HG03439 (cell line): ENCODE data around the gene BTF3.
"Not testable (repeated sequence)": the region's sequence is repeated elsewhere in the genome, so short reads cannot be mapped to it uniquely, and the experiment has no call there.

Experiments
- ATAC-seq: cut with Tn5 transposase; IDR thresholded peaks from one replicate; pipeline ENCODE4 v1.9.1; 2021; ENCODE audit warnings: mild to moderate bottlenecking, moderate library complexity; ENCODE audit not compliant: unreplicated experiment

BTF3 gene

GRCh38 chr5:73485715-73486114, 12.5 kb upstream of the BTF3 start:
- no peak for ATAC-seq

GRCh38 chr5:73486119-73486899, 11.9 kb upstream of the BTF3 start:
- no peak for ATAC-seq

- not testable (repeated sequence) for ATAC-seq
These were observed 11.0 kb upstream of the BTF3 start for GRCh38 chr5:73487257-73487656.

GRCh38 chr5:73487815-73488214, 10.4 kb upstream of the BTF3 start:
- ATAC-seq: no peak

GRCh38 chr5:73488806-73489205, 9.4 kb upstream of the BTF3 start:
- no peak for ATAC-seq

GRCh38 chr5:73490088-73490487, 8.2 kb upstream of the BTF3 start:
- no peak for ATAC-seq

- ATAC-seq: no peak
These were observed 7.1 kb upstream of the BTF3 start for GRCh38 chr5:73491155-73491554.

GRCh38 chr5:73493421-73493820, 4.8 kb upstream of the BTF3 start:
- ATAC-seq: no peak

- no peak for ATAC-seq
These were observed 3.5 kb upstream of the BTF3 start for GRCh38 chr5:73494721-73495120.

GRCh38 chr5:73495772-73496335, 2.4 kb upstream of the BTF3 start:
- ATAC-seq: no peak

GRCh38 chr5:73496984-73497457, 1.2 kb upstream of the BTF3 start:
- ATAC-seq: no peak

GRCh38 chr5:73497497-73498056, 665 bp upstream of the BTF3 start:
- ATAC-seq: no peak

- ATAC-seq: no peak
These were observed 945 bp downstream of the BTF3 start for GRCh38 chr5:73499187-73499586.

GRCh38 chr5:73499756-73500155, 1.5 kb downstream of the BTF3 start:
- ATAC-seq: no peak

GRCh38 chr5:73501406-73501805, 3.2 kb downstream of the BTF3 start:
- no peak for ATAC-seq

GRCh38 chr5:73506459-73506955, 8.3 kb downstream of the BTF3 start:
- ATAC-seq: no peak

- no peak for ATAC-seq
These were observed 8.8 kb downstream of the BTF3 start for GRCh38 chr5:73507062-73507461.

- ATAC-seq: not testable (repeated sequence)
These were observed 10.3 kb downstream of the BTF3 start for GRCh38 chr5:73508521-73508920.

- no peak for ATAC-seq
These were observed 15.8 kb downstream of the BTF3 start for GRCh38 chr5:73513996-73514395.

GRCh38 chr5:73514418-73514817, 16.2 kb downstream of the BTF3 start:
- no peak for ATAC-seq

- no peak for ATAC-seq
These were observed 17.0 kb downstream of the BTF3 start for GRCh38 chr5:73515232-73515631.
